ENCODE data around the gene GAGE10.
"Not testable (repeated sequence)": the region's sequence is repeated elsewhere in the genome, so short reads cannot be mapped to it uniquely, and the experiment has no call there.

GAGE10 gene

DNA sequence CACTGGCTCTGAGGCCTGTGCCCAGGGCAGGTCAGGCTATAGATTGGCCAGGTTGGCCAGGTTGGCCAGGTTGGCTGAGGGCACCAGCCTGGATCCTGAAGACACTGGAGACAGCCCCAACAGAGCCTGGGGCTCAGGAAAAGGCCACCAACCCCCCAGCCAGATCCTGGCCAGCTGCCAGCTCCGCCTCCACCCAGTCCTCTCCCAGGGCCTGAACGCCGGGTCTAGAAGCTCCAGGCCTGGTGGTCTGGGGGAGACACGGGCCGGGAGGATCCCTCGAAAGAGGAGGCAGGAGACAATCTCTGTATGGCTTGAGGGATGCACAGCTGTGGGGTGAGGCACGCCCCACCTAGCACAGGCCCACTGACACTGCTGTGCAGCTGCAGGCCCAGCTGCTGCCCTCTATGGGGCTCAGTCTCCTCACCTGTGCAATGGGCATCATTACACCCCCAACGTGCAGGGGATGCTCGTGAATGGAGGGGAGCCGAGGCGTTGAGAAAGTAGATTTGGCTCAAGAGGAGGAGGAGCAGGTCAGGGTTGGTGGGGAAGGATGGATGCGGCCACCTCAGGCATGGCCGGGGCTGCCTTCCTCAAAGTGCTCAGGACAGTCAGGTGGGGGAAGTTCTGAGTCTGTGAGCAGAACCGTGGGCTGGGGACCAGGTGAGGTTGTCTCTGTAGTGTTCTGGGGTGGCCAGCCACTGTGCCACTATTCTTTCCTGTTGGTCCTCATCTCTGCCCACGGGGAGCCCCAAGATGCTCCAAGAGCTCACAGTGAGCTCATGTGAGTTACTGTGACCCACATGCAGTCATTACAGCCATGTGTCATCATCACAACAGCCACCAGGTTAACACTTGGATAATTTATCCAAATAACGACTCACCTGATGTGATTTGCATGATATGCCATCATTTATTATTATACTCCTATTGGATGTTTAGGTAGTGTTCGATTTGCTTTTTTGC is 10.8 kb upstream of the GAGE10 start:
- no peaks in the 10 kb centered on the region for H3K27me3 ChIP-seq (ENCODE audit: insufficient read depth, low read depth)
- H2AFZ ChIP-seq (ENCODE audit: low read depth), result no peak overlapping the region
- H3K4me3 ChIP-seq (IDR thresholded peaks at IDR 0.05; ENCODE audit: insufficient read depth, low read depth, low read length), result no peak overlapping the region
- no peak for TF ChIP-seq CTCF (conservative IDR thresholded peaks at IDR 0.05; ENCODE audit: low read depth, low read length)
- H3K4me1 ChIP-seq (ENCODE audit: low read depth, poor library complexity, severe bottlenecking), result no peaks in the 10 kb centered on the region
- H3K36me3 ChIP-seq (ENCODE audit: insufficient read depth), result no peaks in the 10 kb centered on the region
- H3K9ac ChIP-seq, result no peak overlapping the region
- H3K79me2 ChIP-seq (ENCODE audit: insufficient read depth, low read depth), result no peaks in the 10 kb centered on the region
- no peak overlapping the region for H3K27ac ChIP-seq
- H4K20me1 ChIP-seq (ENCODE audit: insufficient read depth), result no peaks in the 10 kb centered on the region
- H3K4me2 ChIP-seq, result no peak overlapping the region

DNA sequence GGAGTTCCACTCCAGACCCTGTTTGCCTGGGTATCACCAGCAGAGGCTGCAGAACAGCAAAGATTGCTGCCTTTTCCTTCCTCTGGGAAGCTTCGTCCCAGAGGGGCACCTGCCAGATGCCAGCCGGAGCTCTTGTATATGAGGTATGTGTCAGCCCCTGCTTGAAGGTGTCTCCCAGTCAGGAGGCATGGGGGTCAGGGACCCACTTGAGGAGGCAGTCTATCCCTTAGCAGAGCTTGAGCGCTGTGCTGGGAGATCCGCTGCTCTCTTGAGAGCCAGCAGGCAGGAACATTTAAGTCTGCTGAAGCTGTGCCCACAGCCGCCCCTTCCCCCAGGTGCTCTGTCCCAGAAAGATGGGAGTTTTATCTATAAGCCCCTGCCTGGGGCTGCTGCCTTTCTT is 4.2 kb upstream of the GAGE10 start:
- H4K20me1 ChIP-seq (ENCODE audit: insufficient read depth); H3K4me3 ChIP-seq (IDR thresholded peaks at IDR 0.05; ENCODE audit: insufficient read depth, low read depth, low read length); H2AFZ ChIP-seq (ENCODE audit: low read depth); H3K36me3 ChIP-seq (ENCODE audit: insufficient read depth); H3K4me1 ChIP-seq (ENCODE audit: low read depth, poor library complexity, severe bottlenecking); H3K9ac ChIP-seq; H3K79me2 ChIP-seq (ENCODE audit: insufficient read depth, low read depth); H3K27me3 ChIP-seq (ENCODE audit: insufficient read depth, low read depth); H3K4me2 ChIP-seq; H3K27ac ChIP-seq: not testable (repeated sequence)

DNA sequence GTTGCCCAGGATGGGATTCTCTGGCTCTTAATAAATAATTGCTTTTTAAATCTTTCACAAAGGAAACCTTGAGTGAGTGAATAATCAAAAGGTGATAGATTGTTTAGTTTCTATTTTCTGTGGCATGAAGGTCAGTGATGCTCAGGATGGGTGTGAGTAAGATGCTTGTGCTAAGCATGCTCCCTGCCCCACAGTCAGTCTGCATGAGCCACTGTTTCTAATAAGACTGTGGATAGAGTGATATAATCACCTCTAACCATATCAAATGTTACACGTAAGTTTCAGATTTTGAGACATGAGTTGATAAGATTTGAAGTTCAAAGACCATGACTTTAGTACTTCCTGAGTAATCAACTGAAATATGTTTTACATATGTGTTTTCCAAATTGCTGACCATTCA is 2.7 kb upstream of the GAGE10 start:
- no peaks in the 10 kb centered on the region for H4K20me1 ChIP-seq (ENCODE audit: insufficient read depth)
- no peaks in the 10 kb centered on the region for H3K36me3 ChIP-seq (ENCODE audit: insufficient read depth)
- no peaks in the 10 kb centered on the region for H3K79me2 ChIP-seq (ENCODE audit: insufficient read depth, low read depth)
- TF ChIP-seq CTCF (conservative IDR thresholded peaks at IDR 0.05; ENCODE audit: low read depth, low read length), result no peak
- H3K9ac ChIP-seq, result no peak overlapping the region
- no peaks in the 10 kb centered on the region for H3K4me1 ChIP-seq (ENCODE audit: low read depth, poor library complexity, severe bottlenecking)
- H3K4me2 ChIP-seq, result no peak overlapping the region
- H2AFZ ChIP-seq (ENCODE audit: low read depth), result no peak overlapping the region
- no peak overlapping the region for H3K27ac ChIP-seq
- H3K27me3 ChIP-seq (ENCODE audit: insufficient read depth, low read depth), result no peaks in the 10 kb centered on the region
- no peak overlapping the region for H3K4me3 ChIP-seq (IDR thresholded peaks at IDR 0.05; ENCODE audit: insufficient read depth, low read depth, low read length)

DNA sequence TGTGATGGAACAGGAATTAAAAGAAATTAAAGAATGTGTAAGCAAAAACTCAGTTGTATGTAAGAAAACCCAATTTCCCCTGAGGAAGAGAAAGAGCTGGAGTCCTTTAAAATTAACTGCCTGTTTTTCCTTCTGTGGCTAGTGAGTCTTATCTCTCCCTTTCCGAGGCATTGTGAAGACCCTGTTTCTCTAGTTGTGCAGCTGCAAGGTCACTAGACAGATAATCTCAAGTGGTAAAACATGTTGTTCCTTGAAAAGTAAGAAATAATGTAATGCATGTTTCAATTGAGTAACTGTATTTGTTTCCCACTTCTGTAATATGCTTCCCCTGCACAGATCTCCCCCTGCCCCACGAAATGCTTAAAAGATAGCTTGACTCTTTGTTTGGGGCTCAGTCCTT is 4.3 kb downstream of the GAGE10 start:
- H3K4me1 ChIP-seq (ENCODE audit: low read depth, poor library complexity, severe bottlenecking); H2AFZ ChIP-seq (ENCODE audit: low read depth); H3K36me3 ChIP-seq (ENCODE audit: insufficient read depth); H4K20me1 ChIP-seq (ENCODE audit: insufficient read depth); H3K79me2 ChIP-seq (ENCODE audit: insufficient read depth, low read depth); H3K27ac ChIP-seq; H3K9ac ChIP-seq; H3K4me3 ChIP-seq (IDR thresholded peaks at IDR 0.05; ENCODE audit: insufficient read depth, low read depth, low read length); H3K4me2 ChIP-seq; H3K27me3 ChIP-seq (ENCODE audit: insufficient read depth, low read depth): not testable (repeated sequence)

DNA sequence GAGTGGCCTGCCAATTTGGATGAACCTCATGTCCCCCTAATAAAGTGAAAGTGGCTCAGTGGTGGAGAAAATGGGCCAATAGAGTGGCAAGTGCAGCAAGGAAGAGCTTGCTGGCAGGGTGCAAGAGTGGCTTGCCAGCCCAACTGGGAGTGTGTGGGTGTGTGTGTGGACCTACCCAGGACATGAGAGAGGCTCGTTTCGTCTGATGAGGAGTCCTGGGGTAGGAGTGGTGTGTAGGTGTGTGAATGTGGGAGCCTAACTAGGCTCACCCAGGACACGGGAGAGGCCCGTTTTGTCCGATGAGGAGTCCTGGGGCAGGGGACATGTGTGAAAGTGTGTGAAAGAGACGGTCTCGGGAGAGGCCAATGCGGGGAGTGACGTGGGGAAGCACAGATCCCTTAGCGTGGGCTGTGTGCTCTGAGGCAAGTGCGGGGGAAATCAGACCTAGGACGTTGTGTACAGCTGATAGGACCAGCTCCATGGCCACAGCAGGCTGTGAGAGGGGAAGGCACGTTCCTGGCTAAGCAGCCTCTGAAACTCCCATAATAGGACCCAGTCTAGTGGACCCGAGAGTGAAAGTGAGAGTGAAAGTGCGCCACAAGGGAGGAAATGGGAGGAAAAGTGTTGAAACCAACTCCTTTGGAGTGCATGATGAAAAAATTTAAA is 5.3 kb downstream of the GAGE10 start:
- H3K79me2 ChIP-seq (ENCODE audit: insufficient read depth, low read depth), result no peaks in the 10 kb centered on the region
- H3K9ac ChIP-seq, result no peak overlapping the region
- H3K4me2 ChIP-seq, result no peak overlapping the region
- no peaks in the 10 kb centered on the region for H3K36me3 ChIP-seq (ENCODE audit: insufficient read depth)
- H4K20me1 ChIP-seq (ENCODE audit: insufficient read depth), result no peaks in the 10 kb centered on the region
- H3K27ac ChIP-seq, result no peak overlapping the region
- TF ChIP-seq CTCF (conservative IDR thresholded peaks at IDR 0.05; ENCODE audit: low read depth, low read length), result no peak
- no peaks in the 10 kb centered on the region for H3K4me1 ChIP-seq (ENCODE audit: low read depth, poor library complexity, severe bottlenecking)
- H2AFZ ChIP-seq (ENCODE audit: low read depth), result no peak overlapping the region
- no peaks in the 10 kb centered on the region for H3K27me3 ChIP-seq (ENCODE audit: insufficient read depth, low read depth)
- no peak overlapping the region for H3K4me3 ChIP-seq (IDR thresholded peaks at IDR 0.05; ENCODE audit: insufficient read depth, low read depth, low read length)
